ENCODE data around the gene SOX4.

SOX4 gene

DNA sequence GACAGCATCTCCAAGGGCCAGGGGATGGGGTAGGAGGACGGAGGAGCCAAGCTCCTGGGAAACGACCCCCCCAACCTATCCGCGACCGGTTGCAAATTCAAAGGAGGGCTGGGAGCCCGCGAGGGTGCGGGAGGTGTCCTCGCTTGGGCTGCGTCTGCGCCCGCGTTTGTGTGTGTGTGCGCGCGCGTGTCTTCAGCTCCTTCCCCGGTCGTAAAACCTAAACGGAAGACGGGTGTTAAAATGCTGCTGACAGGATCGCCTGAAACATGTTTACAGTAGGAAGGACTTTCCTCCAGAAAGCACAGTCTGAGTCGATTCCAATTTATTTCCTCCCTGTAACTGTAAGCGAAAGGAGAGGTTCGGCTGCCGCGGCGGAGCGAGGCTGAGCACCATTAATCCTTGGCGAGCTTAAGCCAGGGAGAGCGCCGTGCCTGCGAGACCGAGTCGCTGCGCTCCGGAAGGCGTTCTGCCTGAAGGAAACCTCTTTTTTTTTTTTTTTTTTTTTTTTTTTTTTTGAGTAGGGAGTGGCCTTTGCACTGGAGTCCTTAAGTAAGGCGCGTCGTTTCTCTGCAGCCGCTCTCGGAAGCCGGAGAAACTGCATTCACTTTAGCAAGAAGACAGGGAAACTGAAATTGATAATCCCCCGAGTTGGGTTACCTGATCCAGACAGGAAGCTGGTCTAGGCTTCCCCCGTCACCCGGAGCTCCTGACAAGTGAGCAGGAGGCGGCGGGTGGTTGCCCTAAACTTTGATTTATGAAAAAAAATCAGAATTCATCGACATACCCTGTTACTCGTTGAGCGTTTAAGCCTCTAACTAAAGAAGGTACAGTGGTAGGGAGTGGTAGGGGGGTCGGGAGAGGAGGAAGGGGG, 4.8 kb upstream of the SOX4 start:
- Mint-ChIP-seq H3K36me3 (no peaks in the 10 kb centered on the region), H3K27me3 (peaks cover 12% of the 10 kb centered on the region), H3K27ac (no peak overlapping the region), H3K9me3 (ENCODE audit: low read depth) (no peaks in the 10 kb centered on the region), H3K4me3 (peak overlapping the region; percentile 92), H3K4me1 (ENCODE audit: low read depth) (peaks cover 11% of the 10 kb centered on the region)

DNA sequence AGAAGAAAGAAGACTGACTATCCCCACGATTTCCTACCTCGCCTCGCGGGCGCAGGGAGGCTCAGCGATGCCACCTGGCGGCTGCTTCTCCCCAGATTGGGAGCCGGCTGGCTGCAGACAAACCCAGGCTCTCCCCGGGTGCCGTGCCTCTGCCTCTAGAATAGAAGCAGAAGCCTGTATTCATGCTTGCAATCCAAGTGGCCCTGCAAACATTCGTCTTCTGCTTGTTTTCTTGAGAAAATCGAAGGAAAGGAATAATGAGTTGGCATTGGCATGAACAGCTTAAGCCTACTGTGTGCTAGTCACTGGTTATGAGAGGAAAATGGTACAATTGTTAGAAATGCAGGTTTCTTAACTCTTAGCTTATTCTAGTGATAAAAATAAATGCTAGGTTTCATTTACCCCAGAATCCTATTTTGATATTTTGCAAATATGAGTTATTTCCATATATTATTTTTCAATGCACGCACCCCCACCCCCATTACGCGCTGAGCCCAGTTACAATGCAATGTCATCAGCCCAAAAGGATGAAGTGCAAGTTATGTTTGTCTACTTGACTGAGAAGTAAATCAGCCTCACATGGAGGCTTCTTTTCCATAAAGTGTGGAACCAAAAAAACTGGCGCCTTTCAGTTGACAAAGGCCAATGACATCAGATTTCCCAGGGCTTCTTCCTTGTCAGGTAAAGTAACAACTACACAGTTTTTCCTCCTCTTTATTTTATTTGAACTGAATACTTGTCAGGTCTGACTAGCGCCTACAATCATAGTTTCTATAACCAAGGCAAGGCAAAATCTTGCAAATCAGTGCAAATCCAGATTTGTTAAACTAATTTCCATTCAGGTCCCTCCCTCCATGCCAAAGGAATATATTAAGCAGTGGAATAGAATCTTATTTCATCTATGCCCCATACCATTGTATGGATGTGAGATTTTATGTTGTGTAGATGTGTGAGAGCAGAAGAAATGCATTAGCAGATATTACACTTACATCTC, 3.9 kb upstream of the SOX4 start:
- H3K27ac Mint-ChIP-seq = no peak overlapping the region
- no peaks in the 10 kb centered on the region for H3K9me3 Mint-ChIP-seq (ENCODE audit: low read depth)
- peaks cover 13% of the 10 kb centered on the region for H3K4me1 Mint-ChIP-seq (ENCODE audit: low read depth)
- H3K27me3 Mint-ChIP-seq = peaks cover 12% of the 10 kb centered on the region
- H3K4me3 Mint-ChIP-seq = peak overlapping the region; percentile 92
- H3K36me3 Mint-ChIP-seq = no peaks in the 10 kb centered on the region

DNA sequence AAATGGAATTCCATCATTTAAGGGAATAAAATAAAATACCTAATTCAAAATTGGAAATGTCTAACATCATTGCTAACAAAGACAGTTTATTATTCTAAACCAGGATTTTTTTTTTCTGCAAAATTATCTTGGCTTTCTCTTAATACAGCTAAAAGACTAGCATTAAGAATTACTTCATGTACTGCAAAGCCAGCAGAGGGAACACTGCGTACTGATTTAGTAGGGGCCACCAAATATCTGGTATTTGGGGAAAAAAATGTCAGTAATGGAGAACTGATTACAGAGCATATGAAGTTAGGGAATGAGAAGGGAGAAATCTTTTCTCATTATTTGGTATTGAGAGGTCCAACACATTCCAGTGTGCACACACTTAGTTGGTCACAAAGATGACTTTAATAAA, 3.2 kb upstream of the SOX4 start:
- peak overlapping the region; percentile 6 for H3K4me3 Mint-ChIP-seq
- H3K9me3 Mint-ChIP-seq (ENCODE audit: low read depth) = no peaks in the 10 kb centered on the region
- peaks cover 12% of the 10 kb centered on the region for H3K27me3 Mint-ChIP-seq
- H3K4me1 Mint-ChIP-seq (ENCODE audit: low read depth) = peaks cover 14% of the 10 kb centered on the region
- no peaks in the 10 kb centered on the region for H3K36me3 Mint-ChIP-seq
- no peak overlapping the region for H3K27ac Mint-ChIP-seq

DNA sequence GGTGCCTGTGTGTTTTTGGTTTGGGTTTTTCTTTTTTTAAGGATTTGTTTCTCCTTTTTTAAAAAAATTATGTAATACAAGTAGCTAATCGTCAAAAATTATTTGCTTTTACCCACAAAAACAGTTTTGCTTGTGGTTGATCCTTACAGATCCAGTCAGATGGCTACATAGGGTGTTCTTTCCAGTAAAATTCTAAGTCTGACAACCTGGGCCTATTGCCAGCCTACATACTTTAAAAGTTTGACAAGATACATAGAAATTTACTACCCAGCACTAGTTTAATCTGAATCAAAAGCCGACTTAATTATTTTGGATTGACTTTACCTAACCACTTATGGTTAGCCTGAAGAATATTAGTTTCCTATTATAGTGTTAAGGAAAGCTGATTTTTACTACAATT, 2.1 kb upstream of the SOX4 start:
- peaks cover 10% of the 10 kb centered on the region for H3K27me3 Mint-ChIP-seq

DNA sequence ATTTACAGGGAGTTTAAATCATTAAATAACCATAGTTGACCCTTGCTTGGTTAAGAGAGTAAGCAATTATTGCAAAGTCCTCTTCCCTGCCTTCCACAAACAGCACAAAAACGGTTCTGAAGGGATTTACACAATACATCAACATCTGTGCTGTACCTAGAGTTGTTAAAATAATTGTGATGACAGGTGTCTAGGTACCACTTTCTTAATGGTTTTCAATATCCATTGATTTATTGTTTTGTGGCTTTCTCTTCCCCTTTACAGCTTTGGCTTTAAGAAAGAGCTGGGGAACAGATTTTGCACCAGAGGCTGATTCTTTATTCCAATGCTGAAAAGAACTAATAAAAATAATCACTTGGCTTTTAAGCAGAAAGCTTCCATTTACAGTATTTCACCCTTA, 598 bp upstream of the SOX4 start:
- Mint-ChIP-seq H3K27ac (no peak overlapping the region), H3K4me3 (no peak overlapping the region), H3K36me3 (no peaks in the 10 kb centered on the region), H3K27me3 (peaks cover 10% of the 10 kb centered on the region), H3K4me1 (ENCODE audit: low read depth) (peaks cover 26% of the 10 kb centered on the region), H3K9me3 (ENCODE audit: low read depth) (no peaks in the 10 kb centered on the region)

More for the DNA sequence above, 2.1 kb upstream of the SOX4 start:
- Mint-ChIP-seq H3K4me1 (ENCODE audit: low read depth) (peaks cover 23% of the 10 kb centered on the region), H3K27ac (no peak overlapping the region), H3K9me3 (ENCODE audit: low read depth) (no peaks in the 10 kb centered on the region), H3K36me3 (no peaks in the 10 kb centered on the region), H3K4me3 (no peak overlapping the region)

DNA sequence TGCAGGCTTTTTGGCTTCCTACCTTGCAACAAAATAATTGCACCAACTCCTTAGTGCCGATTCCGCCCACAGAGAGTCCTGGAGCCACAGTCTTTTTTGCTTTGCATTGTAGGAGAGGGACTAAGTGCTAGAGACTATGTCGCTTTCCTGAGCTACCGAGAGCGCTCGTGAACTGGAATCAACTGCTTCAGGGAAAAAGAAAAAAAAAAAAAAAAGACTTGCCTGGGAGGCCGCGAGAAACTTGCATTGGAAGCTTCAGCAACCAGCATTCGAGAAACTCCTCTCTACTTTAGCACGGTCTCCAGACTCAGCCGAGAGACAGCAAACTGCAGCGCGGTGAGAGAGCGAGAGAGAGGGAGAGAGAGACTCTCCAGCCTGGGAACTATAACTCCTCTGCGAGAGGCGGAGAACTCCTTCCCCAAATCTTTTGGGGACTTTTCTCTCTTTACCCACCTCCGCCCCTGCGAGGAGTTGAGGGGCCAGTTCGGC, 420 bp downstream of the SOX4 start:
- no peak overlapping the region for H3K27ac Mint-ChIP-seq
- H3K27me3 Mint-ChIP-seq = peaks cover 11% of the 10 kb centered on the region
- no peak overlapping the region for H3K4me3 Mint-ChIP-seq
- H3K4me1 Mint-ChIP-seq (ENCODE audit: low read depth) = peaks cover 30% of the 10 kb centered on the region
- H3K36me3 Mint-ChIP-seq = no peaks in the 10 kb centered on the region
- H3K9me3 Mint-ChIP-seq (ENCODE audit: low read depth) = no peaks in the 10 kb centered on the region

DNA sequence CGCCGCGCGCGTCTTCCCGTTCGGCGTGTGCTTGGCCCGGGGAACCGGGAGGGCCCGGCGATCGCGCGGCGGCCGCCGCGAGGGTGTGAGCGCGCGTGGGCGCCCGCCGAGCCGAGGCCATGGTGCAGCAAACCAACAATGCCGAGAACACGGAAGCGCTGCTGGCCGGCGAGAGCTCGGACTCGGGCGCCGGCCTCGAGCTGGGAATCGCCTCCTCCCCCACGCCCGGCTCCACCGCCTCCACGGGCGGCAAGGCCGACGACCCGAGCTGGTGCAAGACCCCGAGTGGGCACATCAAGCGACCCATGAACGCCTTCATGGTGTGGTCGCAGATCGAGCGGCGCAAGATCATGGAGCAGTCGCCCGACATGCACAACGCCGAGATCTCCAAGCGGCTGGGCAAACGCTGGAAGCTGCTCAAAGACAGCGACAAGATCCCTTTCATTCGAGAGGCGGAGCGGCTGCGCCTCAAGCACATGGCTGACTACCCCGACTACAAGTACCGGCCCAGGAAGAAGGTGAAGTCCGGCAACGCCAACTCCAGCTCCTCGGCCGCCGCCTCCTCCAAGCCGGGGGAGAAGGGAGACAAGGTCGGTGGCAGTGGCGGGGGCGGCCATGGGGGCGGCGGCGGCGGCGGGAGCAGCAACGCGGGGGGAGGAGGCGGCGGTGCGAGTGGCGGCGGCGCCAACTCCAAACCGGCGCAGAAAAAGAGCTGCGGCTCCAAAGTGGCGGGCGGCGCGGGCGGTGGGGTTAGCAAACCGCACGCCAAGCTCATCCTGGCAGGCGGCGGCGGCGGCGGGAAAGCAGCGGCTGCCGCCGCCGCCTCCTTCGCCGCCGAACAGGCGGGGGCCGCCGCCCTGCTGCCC, 1.1 kb downstream of the SOX4 start:
- Mint-ChIP-seq H3K27me3 (peaks cover 14% of the 10 kb centered on the region), H3K4me3 (peak overlapping the region; percentile 89), H3K27ac (peak overlapping the region; percentile 61), H3K9me3 (ENCODE audit: low read depth) (no peaks in the 10 kb centered on the region), H3K36me3 (no peaks in the 10 kb centered on the region), H3K4me1 (ENCODE audit: low read depth) (peaks cover 29% of the 10 kb centered on the region)

DNA sequence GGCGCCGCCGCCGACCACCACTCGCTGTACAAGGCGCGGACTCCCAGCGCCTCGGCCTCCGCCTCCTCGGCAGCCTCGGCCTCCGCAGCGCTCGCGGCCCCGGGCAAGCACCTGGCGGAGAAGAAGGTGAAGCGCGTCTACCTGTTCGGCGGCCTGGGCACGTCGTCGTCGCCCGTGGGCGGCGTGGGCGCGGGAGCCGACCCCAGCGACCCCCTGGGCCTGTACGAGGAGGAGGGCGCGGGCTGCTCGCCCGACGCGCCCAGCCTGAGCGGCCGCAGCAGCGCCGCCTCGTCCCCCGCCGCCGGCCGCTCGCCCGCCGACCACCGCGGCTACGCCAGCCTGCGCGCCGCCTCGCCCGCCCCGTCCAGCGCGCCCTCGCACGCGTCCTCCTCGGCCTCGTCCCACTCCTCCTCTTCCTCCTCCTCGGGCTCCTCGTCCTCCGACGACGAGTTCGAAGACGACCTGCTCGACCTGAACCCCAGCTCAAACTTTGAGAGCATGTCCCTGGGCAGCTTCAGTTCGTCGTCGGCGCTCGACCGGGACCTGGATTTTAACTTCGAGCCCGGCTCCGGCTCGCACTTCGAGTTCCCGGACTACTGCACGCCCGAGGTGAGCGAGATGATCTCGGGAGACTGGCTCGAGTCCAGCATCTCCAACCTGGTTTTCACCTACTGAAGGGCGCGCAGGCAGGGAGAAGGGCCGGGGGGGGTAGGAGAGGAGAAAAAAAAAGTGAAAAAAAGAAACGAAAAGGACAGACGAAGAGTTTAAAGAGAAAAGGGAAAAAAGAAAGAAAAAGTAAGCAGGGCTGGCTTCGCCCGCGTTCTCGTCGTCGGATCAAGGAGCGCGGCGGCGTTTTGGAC, 2.0 kb downstream of the SOX4 start:
- Mint-ChIP-seq H3K4me3 (peak overlapping the region; percentile 89), H3K27ac (peak overlapping the region; percentile 72), H3K9me3 (ENCODE audit: low read depth) (no peaks in the 10 kb centered on the region), H3K27me3 (peaks cover 17% of the 10 kb centered on the region), H3K4me1 (ENCODE audit: low read depth) (peaks cover 29% of the 10 kb centered on the region), H3K36me3 (no peaks in the 10 kb centered on the region)

DNA sequence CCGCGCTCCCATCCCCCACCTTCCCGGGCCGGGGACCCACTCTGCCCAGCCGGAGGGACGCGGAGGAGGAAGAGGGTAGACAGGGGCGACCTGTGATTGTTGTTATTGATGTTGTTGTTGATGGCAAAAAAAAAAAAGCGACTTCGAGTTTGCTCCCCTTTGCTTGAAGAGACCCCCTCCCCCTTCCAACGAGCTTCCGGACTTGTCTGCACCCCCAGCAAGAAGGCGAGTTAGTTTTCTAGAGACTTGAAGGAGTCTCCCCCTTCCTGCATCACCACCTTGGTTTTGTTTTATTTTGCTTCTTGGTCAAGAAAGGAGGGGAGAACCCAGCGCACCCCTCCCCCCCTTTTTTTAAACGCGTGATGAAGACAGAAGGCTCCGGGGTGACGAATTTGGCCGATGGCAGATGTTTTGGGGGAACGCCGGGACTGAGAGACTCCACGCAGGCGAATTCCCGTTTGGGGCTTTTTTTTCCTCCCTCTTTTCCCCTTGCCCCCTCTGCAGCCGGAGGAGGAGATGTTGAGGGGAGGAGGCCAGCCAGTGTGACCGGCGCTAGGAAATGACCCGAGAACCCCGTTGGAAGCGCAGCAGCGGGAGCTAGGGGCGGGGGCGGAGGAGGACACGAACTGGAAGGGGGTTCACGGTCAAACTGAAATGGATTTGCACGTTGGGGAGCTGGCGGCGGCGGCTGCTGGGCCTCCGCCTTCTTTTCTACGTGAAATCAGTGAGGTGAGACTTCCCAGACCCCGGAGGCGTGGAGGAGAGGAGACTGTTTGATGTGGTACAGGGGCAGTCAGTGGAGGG, 2.8 kb downstream of the SOX4 start:
- H3K4me1 Mint-ChIP-seq (ENCODE audit: low read depth) = peaks cover 29% of the 10 kb centered on the region
- peak overlapping the region; percentile 68 for H3K27ac Mint-ChIP-seq
- H3K27me3 Mint-ChIP-seq = peaks cover 21% of the 10 kb centered on the region
- H3K36me3 Mint-ChIP-seq = no peaks in the 10 kb centered on the region
- peak overlapping the region; percentile 89 for H3K4me3 Mint-ChIP-seq
- H3K9me3 Mint-ChIP-seq (ENCODE audit: low read depth) = no peaks in the 10 kb centered on the region

DNA sequence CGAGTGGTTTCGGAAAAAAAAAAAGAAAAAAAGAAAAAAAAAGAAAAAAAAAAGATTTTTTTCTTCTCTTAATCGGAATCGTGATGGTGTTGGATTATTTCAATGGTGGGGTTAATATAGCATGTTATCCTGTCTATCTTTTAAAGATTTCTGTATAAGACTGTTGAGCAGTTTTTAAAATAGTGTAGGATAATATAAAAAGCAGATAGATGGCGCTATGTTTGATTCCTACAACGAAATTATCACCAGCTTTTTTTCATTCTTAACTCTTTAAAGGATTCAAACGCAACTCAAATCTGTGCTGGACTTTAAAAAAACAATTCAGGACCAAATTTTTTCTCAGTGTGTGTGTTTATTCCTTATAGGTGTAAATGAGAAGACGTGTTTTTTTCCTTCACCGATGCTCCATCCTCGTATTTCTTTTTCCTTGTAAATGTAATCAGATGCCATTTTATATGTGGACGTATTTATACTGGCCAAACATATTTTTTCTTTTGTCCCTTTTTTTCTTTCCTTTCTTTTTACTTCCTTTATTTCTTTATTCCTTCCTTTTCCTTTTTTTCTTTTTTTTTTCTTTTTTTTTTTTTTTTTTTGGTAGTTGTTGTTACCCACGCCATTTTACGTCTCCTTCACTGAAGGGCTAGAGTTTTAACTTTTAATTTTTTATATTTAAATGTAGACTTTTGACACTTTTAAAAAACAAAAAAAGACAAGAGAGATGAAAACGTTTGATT, 3.6 kb downstream of the SOX4 start:
- Mint-ChIP-seq H3K36me3 (no peaks in the 10 kb centered on the region), H3K4me3 (peak overlapping the region; percentile 89), H3K27me3 (peaks cover 21% of the 10 kb centered on the region), H3K27ac (peak overlapping the region; percentile 68), H3K4me1 (ENCODE audit: low read depth) (peaks cover 29% of the 10 kb centered on the region), H3K9me3 (ENCODE audit: low read depth) (no peaks in the 10 kb centered on the region)

DNA sequence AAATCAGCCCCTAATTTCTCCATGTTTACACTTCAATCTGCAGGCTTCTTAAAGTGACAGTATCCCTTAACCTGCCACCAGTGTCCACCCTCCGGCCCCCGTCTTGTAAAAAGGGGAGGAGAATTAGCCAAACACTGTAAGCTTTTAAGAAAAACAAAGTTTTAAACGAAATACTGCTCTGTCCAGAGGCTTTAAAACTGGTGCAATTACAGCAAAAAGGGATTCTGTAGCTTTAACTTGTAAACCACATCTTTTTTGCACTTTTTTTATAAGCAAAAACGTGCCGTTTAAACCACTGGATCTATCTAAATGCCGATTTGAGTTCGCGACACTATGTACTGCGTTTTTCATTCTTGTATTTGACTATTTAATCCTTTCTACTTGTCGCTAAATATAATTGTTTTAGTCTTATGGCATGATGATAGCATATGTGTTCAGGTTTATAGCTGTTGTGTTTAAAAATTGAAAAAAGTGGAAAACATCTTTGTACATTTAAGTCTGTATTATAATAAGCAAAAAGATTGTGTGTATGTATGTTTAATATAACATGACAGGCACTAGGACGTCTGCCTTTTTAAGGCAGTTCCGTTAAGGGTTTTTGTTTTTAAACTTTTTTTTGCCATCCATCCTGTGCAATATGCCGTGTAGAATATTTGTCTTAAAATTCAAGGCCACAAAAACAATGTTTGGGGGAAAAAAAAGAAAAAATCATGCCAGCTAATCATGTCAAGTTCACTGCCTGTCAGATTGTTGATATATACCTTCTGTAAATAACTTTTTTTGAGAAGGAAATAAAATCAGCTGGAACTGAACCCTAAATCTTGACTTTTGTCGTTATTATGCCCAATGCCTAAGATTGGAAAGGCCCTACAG, 4.5 kb downstream of the SOX4 start:
- Mint-ChIP-seq H3K27me3 (peaks cover 24% of the 10 kb centered on the region), H3K36me3 (no peaks in the 10 kb centered on the region), H3K27ac (no peak overlapping the region)

DNA sequence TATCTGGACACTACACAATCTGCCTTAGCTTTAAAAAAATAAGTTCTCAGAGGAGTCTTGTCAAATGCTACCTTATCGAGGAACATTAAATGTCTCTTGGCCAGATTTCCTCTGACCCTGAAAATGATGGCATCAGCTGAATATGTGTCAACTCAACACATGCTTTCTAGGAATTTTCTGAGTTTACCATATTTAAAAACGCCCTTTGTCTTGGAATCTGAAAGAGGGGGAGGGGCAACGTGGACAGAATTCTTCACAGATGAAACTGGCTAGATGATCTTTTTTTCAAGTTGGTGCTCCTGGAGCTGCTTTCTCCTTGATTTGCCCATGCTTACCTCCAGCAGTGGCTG, 5.1 kb downstream of the SOX4 start:
- Mint-ChIP-seq H3K27me3 (peaks cover 24% of the 10 kb centered on the region), H3K27ac (no peak overlapping the region), H3K36me3 (no peaks in the 10 kb centered on the region), H3K4me3 (no peak overlapping the region), H3K9me3 (ENCODE audit: low read depth) (no peaks in the 10 kb centered on the region), H3K4me1 (ENCODE audit: low read depth) (peaks cover 29% of the 10 kb centered on the region)

More for the DNA sequence above, 4.5 kb downstream of the SOX4 start:
- Mint-ChIP-seq H3K4me1 (ENCODE audit: low read depth) (peaks cover 29% of the 10 kb centered on the region), H3K9me3 (ENCODE audit: low read depth) (no peaks in the 10 kb centered on the region), H3K4me3 (peak overlapping the region; percentile 52)

All from activated naive CD8-positive, alpha-beta T cell (primary cell).